IMR-90 (cell line): Measurements from ENCODE around the gene CCR8. TPM values are rescaled to one million over a fixed set of nuclear protein-coding genes. Genes with fewer than 3 reads are reported as not detected.

Experiments
- ATAC-seq: fragments of 200-7000 bp; cut with Tn5 transposase; 2 replicates; pipeline ENCODE4 v1.9.1; 2020; ENCODE audit warnings: low read depth, mild to moderate bottlenecking, moderate library complexity
- BruUV-seq: library from RNA; stranded (reverse); fragments of 400-500 nt; replicated peaks from 2 replicates; lab custom pipeline; 2021; lab: Mats Ljungman, UMichigan
- CTCF ChIA-PET: fragments of 300-600 bp; formaldehyde crosslinking; extraction: SDS; loops from one replicate; lab custom pipeline; 2021; ENCODE audit warnings: antibody characterized with exemption; lab: Yijun Ruan, JAX
- POLR2A ChIA-PET: fragments of 300-600 bp; sonication (Branson Sonifier 250); formaldehyde crosslinking; loops from one replicate; lab custom pipeline; 2022; ENCODE audit warnings: antibody characterized with exemption; ENCODE audit not compliant: unreplicated experiment; lab: Charles Lee
- DNase-seq: peaks from one replicate; pipeline ENCODE4 v3.0.0; 2013
- H2AFZ ChIP-seq: replicated peaks from 2 replicates; pipeline ENCODE3; 2013; ENCODE audit warnings: low read length, mild to moderate bottlenecking; ENCODE audit not compliant: poor library complexity
- H2AK5ac ChIP-seq: 2 replicates; pipeline ENCODE4 v1.6.1; 2013; ENCODE audit warnings: low read depth, low read length, inconsistent platforms
- H2AK9ac ChIP-seq: replicated peaks from 2 replicates; pipeline ENCODE3; 2013; ENCODE audit warnings: mild to moderate bottlenecking, low read depth, low read length, moderate library complexity; ENCODE audit not compliant: poor library complexity
- H2BK120ac ChIP-seq: 2 replicates; pipeline ENCODE4 v1.6.1; 2013; ENCODE audit warnings: low read depth, low read length, inconsistent platforms
- H2BK15ac ChIP-seq: 3 replicates; pipeline ENCODE4 v1.6.1; 2013; ENCODE audit warnings: low read depth, low read length, inconsistent platforms
- H2BK20ac ChIP-seq: 2 replicates; pipeline ENCODE4 v1.6.1; 2013; ENCODE audit warnings: low read depth, mild to moderate bottlenecking, inconsistent platforms, low read length, moderate library complexity
- H2BK5ac ChIP-seq: 2 replicates; pipeline ENCODE4 v1.6.1; 2013; ENCODE audit warnings: mild to moderate bottlenecking, low read depth, low read length, inconsistent platforms; ENCODE audit not compliant: poor library complexity, severe bottlenecking
- H3K14ac ChIP-seq: replicated peaks from 2 replicates; pipeline ENCODE4 v1.6.1; 2013; ENCODE audit warnings: low read depth, low read length, inconsistent platforms
- H3K18ac ChIP-seq: 2 replicates; pipeline ENCODE4 v1.6.1; 2013; ENCODE audit warnings: low read depth, low read length, control low read depth
- H3K23ac ChIP-seq: 2 replicates; pipeline ENCODE4 v1.6.1; 2013; ENCODE audit warnings: low read depth, low read length, inconsistent platforms
- H3K27ac ChIP-seq: 2 replicates; pipeline ENCODE4 v1.5.1; 2013; ENCODE audit warnings: mild to moderate bottlenecking, control low read depth, low read length; ENCODE audit not compliant: insufficient read depth
- H3K27me3 ChIP-seq: 2 replicates; pipeline ENCODE4 v1.6.1; 2013; ENCODE audit warnings: low read length; ENCODE audit not compliant: control insufficient read depth, insufficient read depth
- H3K36me3 ChIP-seq: 2 replicates; pipeline ENCODE4 v1.6.1; 2013; ENCODE audit warnings: low read length, mixed read lengths; ENCODE audit not compliant: control insufficient read depth, insufficient read depth
- H3K4ac ChIP-seq: 2 replicates; pipeline ENCODE4 v1.6.1; 2013; ENCODE audit warnings: low read depth, low read length, inconsistent platforms
- H3K4me1 ChIP-seq: 2 replicates; pipeline ENCODE4 v1.6.1; 2013; ENCODE audit warnings: low read length, mixed read lengths; ENCODE audit not compliant: control insufficient read depth, insufficient read depth
- H3K4me2 ChIP-seq: 2 replicates; pipeline ENCODE4 v1.6.1; 2013; ENCODE audit warnings: low read depth, mild to moderate bottlenecking, control low read depth, low read length, moderate library complexity
- H3K4me3 ChIP-seq: 2 replicates; pipeline ENCODE4 v1.5.1; 2013; ENCODE audit warnings: low read depth, mild to moderate bottlenecking, control low read depth, low read length, moderate library complexity; ENCODE audit not compliant: insufficient read depth
- H3K56ac ChIP-seq: 2 replicates; pipeline ENCODE4 v1.6.1; 2013; ENCODE audit warnings: low read length, inconsistent platforms; ENCODE audit not compliant: insufficient read depth; ENCODE audit errors: extremely low read depth
- H3K79me1 ChIP-seq, 2 experiments: 2 replicates each; pipeline ENCODE4 v1.6.1; 2013; ENCODE audit warnings: low read length in 2 of 2, inconsistent platforms in 1 of 2, low read depth in 1 of 2
- H3K9ac ChIP-seq: 2 replicates; pipeline ENCODE4 v1.6.1; 2013; ENCODE audit warnings: low read depth, low read length, control low read depth
- H3K9me1 ChIP-seq: 2 replicates; pipeline ENCODE4 v1.6.1; 2013; ENCODE audit warnings: low read length, inconsistent platforms; ENCODE audit not compliant: insufficient read depth
- H3K9me3 ChIP-seq: 2 replicates; pipeline ENCODE4 v1.6.1; 2013; ENCODE audit warnings: low read length; ENCODE audit not compliant: control insufficient read depth, insufficient read depth
- H4K20me1 ChIP-seq: 2 replicates; pipeline ENCODE4 v1.6.1; 2013; ENCODE audit warnings: low read length, inconsistent platforms; ENCODE audit not compliant: insufficient read depth
- H4K5ac ChIP-seq: 2 replicates; pipeline ENCODE4 v1.6.1; 2013; ENCODE audit warnings: mild to moderate bottlenecking, low read depth, low read length, control low read depth
- H4K8ac ChIP-seq, 2 experiments: 2 replicates each; pipeline ENCODE4 v1.6.1; 2013; ENCODE audit warnings: low read depth in 2 of 2, low read length in 2 of 2, control low read depth in 1 of 2, inconsistent platforms in 1 of 2
- H4K91ac ChIP-seq: 2 replicates; pipeline ENCODE4 v1.6.1; 2013; ENCODE audit warnings: low read depth, low read length, inconsistent platforms; ENCODE audit not compliant: insufficient read depth
- BHLHE40 ChIP-seq: fragments of 150-350 bp; IDR thresholded peaks from 2 replicates; pipeline ENCODE4 v1.6.1; 2016; ENCODE audit warnings: mild to moderate bottlenecking, low read depth, low read length
- CEBPB ChIP-seq: IDR thresholded peaks from 2 replicates; pipeline ENCODE4 v1.6.1; 2012; ENCODE audit warnings: low read depth, low read length, improper control_type of control experiment
- CHD1 ChIP-seq: IDR thresholded peaks from 2 replicates; pipeline ENCODE4 v1.6.1; 2012; ENCODE audit warnings: low read depth, low read length, improper control_type of control experiment
- CTCF ChIP-seq: conservative IDR thresholded peaks from 2 replicates; pipeline ENCODE4 v1.5.1; 2012; ENCODE audit warnings: mild to moderate bottlenecking, low read depth, low read length, improper control_type of control experiment
- ELK1 ChIP-seq: fragments of 150-350 bp; IDR thresholded peaks from 2 replicates; pipeline ENCODE4 v1.6.1; 2016; ENCODE audit warnings: low read depth, mild to moderate bottlenecking, low read length, moderate library complexity, borderline replicate concordance
- FOS ChIP-seq: fragments of 150-350 bp; IDR thresholded peaks from 2 replicates; pipeline ENCODE4 v1.6.1; 2016; ENCODE audit warnings: low read depth, low read length
- MAZ ChIP-seq: IDR thresholded peaks from 2 replicates; pipeline ENCODE4 v1.6.1; 2012; ENCODE audit warnings: low read depth, mild to moderate bottlenecking, low read length, improper control_type of control experiment, moderate library complexity, borderline replicate concordance
- NFE2L2 ChIP-seq: fragments of 150-350 bp; IDR thresholded peaks from 2 replicates; pipeline ENCODE4 v1.6.1; 2016; ENCODE audit warnings: low read depth, mild to moderate bottlenecking, low read length
- POLR2A ChIP-seq: IDR thresholded peaks from 2 replicates; pipeline ENCODE4 v1.6.1; 2012; ENCODE audit warnings: mild to moderate bottlenecking, low read depth, low read length
- RAD21 ChIP-seq: IDR thresholded peaks from 2 replicates; pipeline ENCODE4 v1.6.1; 2012; ENCODE audit warnings: low read length, improper control_type of control experiment
- RCOR1 ChIP-seq: IDR thresholded peaks from 2 replicates; pipeline ENCODE4 v1.6.1; 2012; ENCODE audit warnings: mild to moderate bottlenecking, low read length, improper control_type of control experiment; ENCODE audit not compliant: insufficient replicate concordance
- RFX5 ChIP-seq: IDR thresholded peaks from 2 replicates; pipeline ENCODE4 v1.8.0; 2012; ENCODE audit warnings: low read depth, mild to moderate bottlenecking, low read length, moderate library complexity
- SMC3 ChIP-seq: fragments of 150-350 bp; IDR thresholded peaks from 2 replicates; pipeline ENCODE4 v1.6.1; 2016; ENCODE audit warnings: low read depth, mild to moderate bottlenecking, antibody characterized with exemption, low read length, moderate library complexity
- WGBS, 2 experiments: methylation state at CpG; one replicate each; pipeline versions ENCODE4 v1.1.5 to v1.1.7; 2013; ENCODE audit warnings: missing lambda C conversion rate in 2 of 2; ENCODE audit not compliant: insufficient read length in 1 of 2; ENCODE audit errors: extremely low coverage in 2 of 2; 5-methylcytosine and 5-hydroxymethylcytosine counted together
- dilution Hi-C: fragments of 300-500 bp; cut with HindIII; formaldehyde crosslinking; loops from one replicate; pipeline ENCODE4 v1.14.3; 2018; ENCODE audit warnings: low sequenced_read_pairs; ENCODE audit not compliant: unreplicated experiment
- in situ Hi-C: fragments of 300-500 bp; cut with MboI; formaldehyde crosslinking; loops from 3 replicates; pipeline ENCODE4 v1.14.3; 2019; ENCODE audit warnings: low sequenced_read_pairs, inconsistent platforms, mixed read lengths
- intact Hi-C: fragments of 100-400 bp; cut with micrococcal nuclease; formaldehyde crosslinking; loops from 2 replicates; pipeline ENCODE4 v1.10.0; 2022
- polyA plus RNA-seq, 3 experiments: library from polyadenylated mRNA; depleted of rRNA; stranded (reverse); fragments of >200 nt; gene quantifications; 2 replicates each; pipeline ENCODE4 v1.2.3, GENCODE V29; 2012; ENCODE audit warnings: low replicate concordance in 1 of 3
- total RNA-seq: library from RNA; depleted of rRNA; stranded (reverse); fragments of >200 nt; gene quantifications from 2 replicates; pipeline ENCODE4 v1.2.3, GENCODE V29; 2012

Gene CCR8
- total and polyA plus RNA-seq, 2 of the 4 experiments (the other 2 are of a cell fraction) = not detected

DNA sequence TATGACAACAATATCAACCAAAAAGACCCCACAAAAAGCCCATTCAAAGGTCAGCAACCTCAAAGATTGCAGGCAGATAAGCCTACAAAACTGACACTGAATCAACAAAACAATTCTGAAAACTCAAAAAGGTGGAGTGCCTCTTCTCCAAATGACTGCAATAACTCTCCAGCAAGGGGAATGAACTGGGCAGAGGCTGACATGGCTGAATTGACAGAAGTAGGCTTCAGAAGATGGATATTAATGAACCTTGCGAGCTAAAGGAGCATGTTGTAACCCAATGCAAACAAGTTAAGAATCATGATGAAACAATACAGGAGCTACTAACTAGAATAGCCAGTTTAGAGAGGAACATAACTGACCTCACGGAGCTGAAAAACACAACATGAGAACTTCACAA, 33.3 kb downstream of the CCR8 start:
- Histone ChIP-seq H3K36me3 (no peaks in the 10 kb centered on the region), H2BK20ac (no peak overlapping the region), H3K18ac (no peak overlapping the region), H4K91ac (no peak overlapping the region), H3K27me3 (0 out of 2 replicates have a peak, but pooled peaks cover 2% of the 10 kb centered on the region), H2BK120ac (no peak overlapping the region), H3K79me1 (no peaks in the 10 kb centered on the region), H4K8ac (no peak overlapping the region), H2BK15ac (no peak overlapping the region), H3K4ac (no peak overlapping the region), H3K4me1 (no peaks in the 10 kb centered on the region), H2AK5ac (no peak overlapping the region), H3K56ac (no peak overlapping the region), H3K9me1 (no peaks in the 10 kb centered on the region), H3K14ac (no peak overlapping the region), H3K4me2 (no peak overlapping the region), H4K20me1 (no peaks in the 10 kb centered on the region), H3K9me3 (no peaks in the 10 kb centered on the region), H3K23ac (no peak overlapping the region), H4K5ac (no peak overlapping the region), H2AK9ac (no peak overlapping the region), H3K4me3 (no peak overlapping the region), H3K9ac (no peak overlapping the region), H2AFZ (no peak overlapping the region), H3K27ac (no peak overlapping the region), H2BK5ac (no peak overlapping the region)
- no CpG with 5 or more reads among the region's 2 CpGs for WGBS, 2 experiments
- ChIA-PET POLR2A (no interaction called here), CTCF (no interaction called here)
- dilution Hi-C loops (no loop called here), in situ Hi-C loops (no loop called here), intact Hi-C loops (no loop called here)
- DNase-seq = no peak
- no TSS peak for BruUV-seq
- TF ChIP-seq CTCF = no peak
- TF ChIP-seq CHD1 = no peak
- TF ChIP-seq NFE2L2 = no peak
- no peak for TF ChIP-seq ELK1
- no peak for TF ChIP-seq SMC3
- TF ChIP-seq RAD21 = no peak
- no peak for TF ChIP-seq POLR2A
- TF ChIP-seq RCOR1 = no peak
- TF ChIP-seq CEBPB = no peak
- TF ChIP-seq FOS = no peak
- no peak for TF ChIP-seq RFX5
- TF ChIP-seq BHLHE40 = no peak
- no peak for TF ChIP-seq MAZ
- ATAC-seq = no peak
